Heart left ventricle (tissue), 16 donors: ENCODE results near the gene FBN1. TPM values are rescaled to one million over a fixed set of nuclear protein-coding genes. Genes with fewer than 3 reads are reported as not detected.

ENCODE experiments used
- ATAC-seq, 4 donors: fragments of 200-7000 bp; cut with Tn5 transposase; one replicate each; pipeline ENCODE4 v1.9.1; 2020 to 2022; ENCODE audit warnings: moderate library complexity in 4 of 4, mild to moderate bottlenecking in 3 of 4, moderate number of reproducible peaks in 1 of 4
- DNase-seq, 5 donors: peaks; one replicate each; pipeline ENCODE4 v3.0.0-alpha.2; 2020
- H3K27ac ChIP-seq, 12 donors: fragments of 200-600 bp; sonication (generic) in 4 of 12; one replicate each; pipeline versions ENCODE4 v1.5.0 to v1.8.0; 2016 to 2022; ENCODE audit warnings: mild to moderate bottlenecking in 2 of 12
- H3K27me3 ChIP-seq, 9 donors: fragments of 200-600 bp; sonication (generic) in 2 of 9; one replicate each; pipeline versions ENCODE4 v1.5.1 to v1.8.0; 2016 to 2022; ENCODE audit warnings: mild to moderate bottlenecking in 3 of 9
- H3K36me3 ChIP-seq, 9 donors: fragments of 200-600 bp; sonication (generic) in 2 of 9; one replicate each; pipeline versions ENCODE4 v1.5.0 to v1.8.0; 2018 to 2022; ENCODE audit warnings: mild to moderate bottlenecking in 2 of 9
- H3K4me1 ChIP-seq, 12 donors: fragments of 200-600 bp; sonication (generic) in 4 of 12; one replicate each; pipeline versions ENCODE4 v1.5.0 to v1.8.0; 2016 to 2022; ENCODE audit warnings: mild to moderate bottlenecking in 3 of 12
- H3K4me3 ChIP-seq, 12 donors: fragments of 200-600 bp; sonication (generic) in 4 of 12; one replicate each; pipeline versions ENCODE4 v1.5.0 to v1.8.0; 2017 to 2022; ENCODE audit warnings: mild to moderate bottlenecking in 9 of 12, moderate library complexity in 4 of 12
- H3K9me3 ChIP-seq, 12 donors: fragments of 200-600 bp; sonication (generic) in 4 of 12; one replicate each; pipeline versions ENCODE4 v1.5.0 to v1.8.0; 2016 to 2022; ENCODE audit warnings: mild to moderate bottlenecking in 1 of 12
- CTCF ChIP-seq, 12 donors: fragments of 200-600 bp; sonication (generic) in 4 of 12; IDR thresholded peaks; one replicate each; pipeline versions ENCODE4 v1.5.0 to v1.8.0; 2018 to 2022; ENCODE audit warnings: antibody characterized with exemption in 12 of 12, mild to moderate bottlenecking in 5 of 12
- POLR2A ChIP-seq, 2 donors: fragments of 450-650 bp; IDR thresholded peaks; one replicate each; pipeline ENCODE4 v1.6.1; 2017; ENCODE audit warnings: antibody characterized with exemption in 2 of 2, mild to moderate bottlenecking in 2 of 2, moderate library complexity in 2 of 2
- WGBS, 4 donors: extraction: QIAGEN DNeasy Blood & Tissue Kit in 2 of 4; methylation state at CpG; one replicate each; pipeline versions ENCODE4 v1.1.5 to v1.1.7; 2013 to 2018; 5-methylcytosine and 5-hydroxymethylcytosine counted together
- intact Hi-C, 10 donors: fragments of 100-400 bp; cut with DNase I; formaldehyde crosslinking; loops; one replicate each; pipeline versions ENCODE4 v1.11.1 to v1.14.2; 2022
- polyA plus RNA-seq, 2 donors: library from polyadenylated mRNA; stranded (reverse); fragments of 200-250 nt; gene quantifications; one replicate each; pipeline ENCODE4 v1.2.3, GENCODE V29; 2013
- total RNA-seq, 9 donors: library from RNA; depleted of rRNA in 2 of 9; stranded (reverse); fragments of >200 nt in 2 of 9; fragmentation: NEBNext Ultra II Directional in 3 of 9; extraction: Animal tissue kit (Norgen Biotek cat#: 25700) in 3 of 9; gene quantifications; one replicate each; pipeline versions ENCODE4 v1.1.0 to v1.2.4, GENCODE V29; 2016 to 2023
- donor health status: ischemic (EF 13 %, LVEDD 7.1; RV severe dilation, severe dysfunction).
- donor health status: healthy with polysubstance abuse.
- donor health status: DM: no; HTN: yes; CAD: no.
- donor health status: DM: no; HTN: no; CAD: no.
- donor health status: ischemic (EF 25% LVEDD 6.9; RV normal size, moderate dysfunction).
- donor health status: ischemic (EF 25% LVEDD 5.7; RV mildly dilated, moderate dysfunction).
- donor health status: healthy.
- donor health status: DM: yes; HTN: yes; CAD: no.
- donor health status: ischemic (EF 35%, LVEDD 5.7; RV mildly dilated, moderate dysfunction).
- donor health status: nonischemic (EF 11% LVEDD 7.7; RV severe dilation, severe dysfunction).
- donor health status: DM: yes; HTN: yes; CAD: no.
- donor health status: PGD.
- donor health status: ischemic (EF 29% LVEDD 5.4; RV normal size, mild dysfunction).
- donor health status: nonischemic (EF 23%, LVEDD 6.1; RV moderate dilation, normal function).

FBN1 gene
- total and polyA plus RNA-seq, 11 donors, result 5.7 to 115 (median 31.4) TPM

- intact Hi-C loops, result no loop called here
- TF ChIP-seq POLR2A (IDR thresholded peaks at IDR 0.05) (no peak), CTCF (IDR thresholded peaks at IDR 0.05) (no peak)
- no peaks in the 10 kb centered on the region for H3K27me3 ChIP-seq
Measured at GRCh38 chr15:48616216-48616615, 29.3 kb downstream of the FBN1 start.

GRCh38 chr15:48614051-48614450, 31.5 kb downstream of the FBN1 start:
- intact Hi-C loops, result no loop called here
- TF ChIP-seq CTCF (IDR thresholded peaks at IDR 0.05), result no peak
- no peak for TF ChIP-seq POLR2A (IDR thresholded peaks at IDR 0.05)

More at GRCh38 chr15:48616216-48616615, 29.3 kb downstream of the FBN1 start:
- no peak overlapping the region for H3K27ac ChIP-seq
- peaks cover 0 to 61% (median 4%) of the 10 kb centered on the region in 12 donors for H3K4me1 ChIP-seq
- H3K9me3 ChIP-seq, result no peaks in the 10 kb centered on the region
- WGBS, 4 donors, result 78 to 84% (median 81%) methylated on average over 2 of the region's 2 CpGs
- no peak for DNase-seq
- ATAC-seq, result no peak
- H3K36me3 ChIP-seq, result peaks cover 0 to 14% (median 0%) of the 10 kb centered on the region in 9 donors
- no peak overlapping the region for H3K4me3 ChIP-seq

DNA sequence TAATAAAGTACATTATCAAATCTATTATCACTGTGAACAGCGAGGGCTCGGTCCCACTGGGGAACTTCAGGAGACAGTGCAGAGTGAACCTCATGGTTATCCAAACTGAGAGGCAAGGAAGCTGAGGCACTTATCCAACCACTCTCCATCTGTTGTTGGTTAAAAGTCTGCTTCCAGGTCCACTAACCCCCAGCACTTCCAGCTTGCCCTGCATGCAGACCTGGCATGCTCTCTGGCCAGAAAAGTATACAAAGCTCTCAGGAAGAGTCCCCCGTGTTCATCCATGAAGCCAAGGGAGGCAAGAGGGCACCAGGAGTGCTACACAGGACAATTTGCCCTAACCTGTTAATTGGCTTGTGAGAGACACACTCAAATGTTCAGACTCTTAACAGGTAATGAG, 36.0 kb downstream of the FBN1 start:
- 64 to 81% (median 70%) methylated on average over 3 of the region's 3 CpGs for WGBS, 4 donors
- H3K4me3 ChIP-seq, result no peak overlapping the region
- H3K27me3 ChIP-seq, result no peaks in the 10 kb centered on the region
- H3K36me3 ChIP-seq, result peaks cover 0 to 66% (median 8%) of the 10 kb centered on the region in 9 donors
- H3K4me1 ChIP-seq, result peaks cover 0 to 32% (median 3%) of the 10 kb centered on the region in 12 donors
- no peak overlapping the region for H3K27ac ChIP-seq
- no peaks in the 10 kb centered on the region for H3K9me3 ChIP-seq
- intact Hi-C loops, result loop anchor here in 2 of 10 donors (10.0 kb wide), 2 partner anchors 85 to 195 kb away; no protein-coding TSS in a partner anchor
- ATAC-seq (peak in 1 of 4 donors; percentile 18), DNase-seq (no peak)
- TF ChIP-seq CTCF (IDR thresholded peaks at IDR 0.05) (no peak), POLR2A (IDR thresholded peaks at IDR 0.05) (no peak)

More at GRCh38 chr15:48614051-48614450, 31.5 kb downstream of the FBN1 start:
- no peak overlapping the region for H3K4me3 ChIP-seq
- peaks cover 0 to 58% (median 4%) of the 10 kb centered on the region in 12 donors for H3K4me1 ChIP-seq
- DNase-seq (no peak), ATAC-seq (no peak)
- WGBS, 4 donors, result 80 to 90% (median 85%) methylated on average over 3 of the region's 3 CpGs
- H3K27ac ChIP-seq, result no peak overlapping the region
- H3K27me3 ChIP-seq, result no peaks in the 10 kb centered on the region
- H3K9me3 ChIP-seq, result no peaks in the 10 kb centered on the region
- H3K36me3 ChIP-seq, result peaks cover 0 to 35% (median 4%) of the 10 kb centered on the region in 9 donors

DNA sequence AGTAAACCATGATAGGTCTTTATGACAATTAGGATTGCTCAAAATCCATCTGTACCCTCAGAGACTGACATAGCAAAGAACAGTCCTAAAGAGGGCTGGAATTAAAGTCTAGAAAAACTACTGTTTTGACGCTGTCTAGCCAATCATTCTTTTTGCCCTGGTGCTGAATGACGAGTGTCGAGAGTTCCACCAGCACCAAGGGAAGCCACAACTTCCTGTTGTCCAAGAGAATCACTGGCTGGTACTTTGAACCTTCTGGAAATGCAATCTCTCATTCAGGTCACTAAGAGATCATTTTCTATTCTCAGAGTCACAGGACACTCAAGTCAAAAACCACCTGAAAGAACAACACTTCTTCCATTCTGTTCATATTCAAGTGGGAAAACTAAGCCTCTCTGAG, 37.7 kb downstream of the FBN1 start:
- Histone ChIP-seq H3K36me3 (peaks cover 0 to 66% (median 8%) of the 10 kb centered on the region in 9 donors), H3K27me3 (no peaks in the 10 kb centered on the region), H3K27ac (no peak overlapping the region), H3K9me3 (no peaks in the 10 kb centered on the region), H3K4me3 (no peak overlapping the region), H3K4me1 (peaks cover 0 to 48% (median 12%) of the 10 kb centered on the region in 12 donors)
- intact Hi-C loops, result loop anchor here in 2 of 10 donors (10.0 kb wide), 2 partner anchors 83 to 197 kb away; no protein-coding TSS in a partner anchor
- 66 to 88% (median 69%) methylated on average over 3 of the region's 3 CpGs for WGBS, 4 donors
- TF ChIP-seq CTCF (IDR thresholded peaks at IDR 0.05), result no peak
- no peak for TF ChIP-seq POLR2A (IDR thresholded peaks at IDR 0.05)
- ATAC-seq, result no peak
- DNase-seq, result no peak
